GM19372 (cell line): ENCODE results near the gene LDB3.

Experiments used
- ATAC-seq: cut with Tn5 transposase; IDR thresholded peaks from one replicate; pipeline ENCODE4 v1.9.1; 2021; ENCODE audit warnings: mild to moderate bottlenecking, low read depth, moderate library complexity; ENCODE audit not compliant: unreplicated experiment

Gene LDB3

GRCh38 chr10:86650151-86650550, 18.2 kb upstream of the LDB3 start:
- no peak for ATAC-seq

GRCh38 chr10:86651021-86651471, 17.3 kb upstream of the LDB3 start:
- no peak for ATAC-seq

DNA sequence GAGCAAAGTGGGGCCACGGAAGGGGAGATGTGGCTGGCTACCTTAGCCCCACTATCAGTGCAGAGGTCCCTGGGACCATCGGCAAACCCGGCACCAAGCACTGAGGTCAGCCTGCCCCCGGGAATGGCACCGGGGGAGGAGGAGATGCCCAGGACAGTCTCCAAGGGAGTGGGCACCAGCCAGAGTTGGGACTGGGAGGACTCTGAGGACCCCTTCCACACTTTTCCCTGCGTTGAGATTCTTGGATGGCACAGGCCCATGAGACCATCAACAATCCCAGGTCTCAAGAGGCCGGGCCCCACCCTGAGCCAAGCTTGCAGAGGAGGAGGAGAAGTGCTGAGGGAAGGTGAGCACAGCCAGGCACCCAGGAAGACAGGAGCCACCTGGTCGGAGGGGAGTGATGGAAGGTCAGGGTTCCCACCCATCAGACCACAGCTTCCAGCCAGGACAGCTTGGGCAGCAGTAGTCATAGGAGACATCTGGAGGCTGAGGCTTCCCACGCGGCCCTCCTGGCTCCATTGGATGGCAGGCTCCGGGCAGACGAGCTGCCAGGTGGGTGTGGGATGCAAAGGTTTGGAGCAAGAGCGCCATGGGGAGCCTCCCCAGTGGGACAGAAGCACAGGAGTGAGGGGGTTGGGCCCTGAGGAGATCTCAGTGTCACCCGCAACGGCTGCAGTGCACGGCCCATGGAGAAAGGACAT, 16.5 kb upstream of the LDB3 start:
- ATAC-seq, result no peak

DNA sequence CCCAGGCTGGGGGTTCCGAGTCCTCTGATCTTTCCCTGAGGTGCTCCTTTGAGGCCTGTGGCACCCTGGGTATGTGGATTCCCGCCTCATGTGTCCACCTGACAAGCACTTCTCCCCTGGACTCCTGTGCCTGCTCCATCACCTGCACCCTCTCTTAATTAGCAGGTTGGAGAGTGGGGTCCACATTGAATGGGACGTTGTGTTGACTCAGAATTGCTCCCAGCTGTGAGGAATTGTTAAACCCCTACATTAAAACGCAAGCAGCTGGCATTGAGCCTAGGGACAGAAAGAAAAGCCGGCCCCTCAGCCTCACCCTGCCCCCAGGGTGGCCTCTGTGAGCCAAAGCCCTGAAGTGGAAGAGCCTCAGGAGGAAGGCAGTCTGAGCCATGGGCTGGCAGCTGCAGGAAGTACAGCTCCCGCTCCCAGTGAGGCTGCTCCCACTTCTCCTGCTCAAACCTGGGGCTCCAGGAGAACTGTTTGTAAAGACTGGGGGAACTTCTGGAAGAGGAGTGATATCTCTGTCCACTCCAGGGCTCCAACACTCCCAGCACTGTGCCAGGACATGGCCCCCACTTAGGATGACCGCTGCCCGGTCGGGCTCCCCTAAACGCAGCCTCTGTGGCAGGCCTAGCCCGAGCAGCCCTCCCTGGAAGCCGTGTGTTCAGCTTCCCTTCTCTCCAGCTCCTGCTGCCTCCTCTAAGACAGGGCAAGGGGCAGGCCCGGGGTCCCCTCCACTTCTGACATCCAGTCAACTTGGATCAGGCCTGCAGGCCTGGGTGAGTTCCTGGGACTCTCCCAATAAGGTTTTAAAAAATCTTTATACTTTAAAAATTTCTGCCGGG, 15.7 kb upstream of the LDB3 start:
- ATAC-seq, result no peak

DNA sequence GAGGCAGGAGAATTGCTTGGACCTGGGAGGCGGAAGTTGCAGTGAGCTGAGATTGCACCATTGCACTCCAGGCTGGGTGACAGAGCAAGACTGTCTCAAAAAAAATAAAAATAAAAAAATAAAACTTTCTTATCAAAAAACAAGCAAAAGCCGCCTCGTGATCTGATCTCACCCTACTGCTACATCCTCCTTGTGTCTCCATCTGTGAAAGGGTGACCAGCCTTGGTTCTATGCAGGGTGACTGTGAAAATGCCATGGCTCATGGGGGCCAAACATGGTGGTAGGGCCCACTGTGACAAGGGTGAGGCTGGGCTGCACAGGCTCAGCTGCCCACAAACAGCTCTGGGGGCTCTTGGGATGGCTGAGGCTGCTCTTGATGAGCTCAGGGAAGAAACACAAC, 14.9 kb upstream of the LDB3 start:
- ATAC-seq, result no peak

DNA sequence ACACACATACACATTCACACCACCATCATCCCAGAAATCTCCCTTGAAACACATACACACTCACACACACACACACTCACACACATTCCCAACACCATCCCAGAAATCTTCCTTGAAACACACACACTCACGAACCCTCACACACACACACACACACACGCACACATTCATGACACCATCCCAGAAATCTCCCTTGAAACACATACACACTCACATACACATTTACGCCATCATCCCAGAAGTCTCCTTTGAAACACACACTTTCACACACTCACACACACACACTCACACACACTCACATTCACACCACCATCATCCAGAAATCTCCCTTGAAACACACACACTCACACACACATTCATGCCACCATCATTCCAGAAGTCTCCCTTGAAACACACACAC, 14.3 kb upstream of the LDB3 start:
- no peak for ATAC-seq

GRCh38 chr10:86654411-86655172, 13.7 kb upstream of the LDB3 start, which contains the start of gene OPN4:
Gene OPN4 (plus strand): TSS chr10:86654547. CDS start chr10:86654784, 237 bp downstream.
- no peak for ATAC-seq

DNA sequence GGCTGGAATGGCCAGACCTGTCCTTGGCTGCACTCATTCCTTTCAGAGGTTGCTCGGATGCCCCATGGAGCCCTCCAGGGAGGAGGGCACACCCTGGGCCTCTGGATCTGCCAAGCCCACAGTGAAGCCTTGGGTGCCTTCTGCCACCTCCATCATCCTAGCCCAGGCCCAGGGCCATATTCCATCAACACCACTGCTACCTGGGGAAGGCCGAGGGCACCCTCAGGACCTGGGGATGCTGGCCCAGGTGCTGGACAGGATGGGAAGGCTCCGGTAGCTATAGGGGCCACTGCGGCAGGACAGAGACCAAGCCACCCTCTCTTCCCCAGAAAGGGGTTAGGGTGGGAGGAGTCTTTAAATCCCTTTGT, 13.2 kb upstream of the LDB3 start:
- no peak for ATAC-seq

GRCh38 chr10:86655596-86655995, 12.7 kb upstream of the LDB3 start:
- ATAC-seq, result no peak

GRCh38 chr10:86657011-86657395, 11.3 kb upstream of the LDB3 start:
- ATAC-seq, result no peak

- no peak for ATAC-seq
These were observed 10.8 kb upstream of the LDB3 start for GRCh38 chr10:86657396-86658011.

GRCh38 chr10:86658261-86658741, 10.0 kb upstream of the LDB3 start:
- ATAC-seq, result no peak

DNA sequence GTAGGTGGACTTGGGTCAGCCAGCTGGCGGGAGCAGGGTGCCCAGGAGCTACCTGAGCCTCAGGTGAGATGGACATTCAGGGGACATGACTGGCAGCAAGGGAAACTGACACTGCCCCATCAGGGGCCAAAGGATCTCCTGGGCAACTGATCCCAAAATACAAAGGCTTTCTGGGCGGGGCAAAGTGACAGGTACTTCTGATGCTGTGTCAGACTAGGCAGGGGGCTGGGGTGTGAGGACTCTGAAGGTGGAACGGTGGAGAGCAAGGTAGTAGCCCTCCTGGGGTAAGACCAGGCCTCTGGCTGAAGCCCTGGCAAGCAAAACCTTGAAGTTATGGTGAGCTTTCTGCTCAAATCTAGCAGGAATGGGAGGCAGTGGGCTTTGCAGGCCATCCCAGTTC, 9.6 kb upstream of the LDB3 start:
- no peak for ATAC-seq

GRCh38 chr10:86659161-86659691, 9.1 kb upstream of the LDB3 start:
- ATAC-seq, result no peak

- ATAC-seq, result no peak
These were observed 8.4 kb upstream of the LDB3 start for GRCh38 chr10:86659721-86660453.

DNA sequence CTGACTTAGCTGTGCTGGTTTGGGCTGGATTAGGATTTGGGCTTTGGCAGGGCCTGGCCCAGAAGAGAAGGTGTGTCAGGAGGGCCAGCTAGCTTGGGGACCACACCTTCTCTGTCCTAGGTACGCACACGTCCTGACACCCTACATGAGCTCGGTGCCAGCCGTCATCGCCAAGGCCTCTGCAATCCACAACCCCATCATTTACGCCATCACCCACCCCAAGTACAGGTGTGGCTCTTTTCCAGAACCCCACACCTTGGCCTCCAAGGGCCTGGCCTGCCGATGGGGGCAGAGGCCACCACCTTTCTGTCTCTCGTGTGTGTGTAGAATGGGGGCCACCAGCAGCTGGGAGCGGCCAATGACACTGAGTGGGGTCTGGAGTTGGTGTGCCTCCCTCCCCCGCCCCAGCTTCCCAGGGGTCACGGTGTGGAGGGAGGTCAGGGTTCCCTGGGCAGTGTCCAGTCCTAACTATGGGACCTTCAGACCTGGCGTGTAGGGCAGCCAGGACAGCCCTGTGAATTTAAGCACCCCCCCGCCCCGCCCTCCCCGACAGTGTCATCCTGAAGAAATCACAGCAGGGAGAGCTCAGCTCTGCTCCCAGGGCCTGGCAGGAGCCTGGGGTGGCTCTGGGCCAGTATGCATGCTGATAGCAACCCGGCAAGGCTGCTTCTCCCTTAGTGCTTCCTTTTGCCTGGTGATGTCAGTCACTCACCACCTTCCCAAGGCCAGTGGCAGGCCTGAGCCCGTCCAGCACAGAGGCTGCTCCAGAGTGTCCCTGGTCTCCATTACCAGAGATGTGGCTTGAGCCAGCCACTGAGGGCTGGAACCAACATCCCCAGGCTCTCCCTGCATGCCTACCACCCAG, 6.9 kb upstream of the LDB3 start:
- no peak for ATAC-seq

DNA sequence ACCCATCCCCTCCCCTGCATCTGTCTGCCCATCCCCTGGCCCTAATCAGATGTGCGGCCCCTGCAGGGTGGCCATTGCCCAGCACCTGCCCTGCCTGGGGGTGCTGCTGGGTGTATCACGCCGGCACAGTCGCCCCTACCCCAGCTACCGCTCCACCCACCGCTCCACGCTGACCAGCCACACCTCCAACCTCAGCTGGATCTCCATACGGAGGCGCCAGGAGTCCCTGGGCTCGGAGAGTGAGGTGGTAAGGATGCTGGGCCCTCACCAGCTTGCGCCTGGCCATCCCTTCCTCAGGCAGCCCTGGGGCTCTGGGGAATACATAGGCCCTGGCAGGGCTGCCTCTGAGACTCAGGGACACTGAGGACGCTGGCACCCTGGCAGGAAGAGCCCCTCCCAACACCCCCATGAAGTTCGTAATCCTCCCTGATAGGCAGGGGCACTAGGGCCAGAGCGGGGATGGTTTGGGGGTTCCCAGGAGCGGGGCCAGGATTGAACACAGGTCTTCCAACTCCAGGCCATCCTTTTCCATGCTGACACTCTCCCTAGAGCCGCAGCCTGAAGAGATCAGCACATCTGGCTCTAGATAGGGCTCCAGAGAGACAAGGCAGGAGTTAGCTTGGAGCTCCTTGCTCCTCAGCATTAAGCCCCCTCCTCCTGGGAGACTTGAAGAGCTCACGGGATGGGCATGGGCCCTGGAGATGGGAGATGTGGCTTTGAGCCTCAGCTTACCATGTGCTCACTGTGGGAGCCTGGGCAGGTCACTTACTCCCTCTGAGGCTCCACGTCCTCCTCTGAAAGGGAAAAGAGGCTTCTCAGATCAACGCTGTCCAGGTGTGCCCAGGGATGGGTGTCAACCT, 5.9 kb upstream of the LDB3 start:
- ATAC-seq, result no peak

- ATAC-seq, result no peak
These were observed 5.3 kb upstream of the LDB3 start for GRCh38 chr10:86663046-86663345.
